MV-4-11 (cell line): ENCODE results near the gene NRXN3.
A peak's percentile ranks its signal among the peaks of the same experiment; 100 is the strongest.
"Not testable (repeated sequence)": the region's sequence is repeated elsewhere in the genome, so short reads cannot be mapped to it uniquely, and the experiment has no call there.

Source experiments
- DNase-seq: peaks from one replicate; lab custom pipeline; 2025; lab: John Stamatoyannopoulos, UW

NRXN3 gene

DNA sequence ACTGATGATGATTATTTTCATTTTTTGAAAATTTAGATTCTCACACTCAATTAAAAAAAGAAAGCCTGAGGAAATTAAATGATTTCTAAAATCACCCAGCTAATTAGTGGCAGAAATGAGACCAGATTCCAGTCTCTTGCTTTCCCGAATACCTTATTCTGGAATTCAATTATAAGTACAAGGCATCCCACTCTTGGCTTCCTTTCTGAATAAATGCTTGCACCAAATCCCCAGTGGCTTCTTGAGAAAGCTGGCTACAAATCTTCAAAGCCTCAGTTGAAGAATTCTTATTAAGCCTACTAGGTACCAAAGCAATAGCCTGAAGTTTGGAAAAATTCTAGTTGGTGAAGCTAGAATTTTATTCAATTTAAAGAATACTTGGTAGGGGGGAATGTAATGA lies 1564.5 kb downstream of the NRXN3 start:
- DNase-seq, result no peak

DNA sequence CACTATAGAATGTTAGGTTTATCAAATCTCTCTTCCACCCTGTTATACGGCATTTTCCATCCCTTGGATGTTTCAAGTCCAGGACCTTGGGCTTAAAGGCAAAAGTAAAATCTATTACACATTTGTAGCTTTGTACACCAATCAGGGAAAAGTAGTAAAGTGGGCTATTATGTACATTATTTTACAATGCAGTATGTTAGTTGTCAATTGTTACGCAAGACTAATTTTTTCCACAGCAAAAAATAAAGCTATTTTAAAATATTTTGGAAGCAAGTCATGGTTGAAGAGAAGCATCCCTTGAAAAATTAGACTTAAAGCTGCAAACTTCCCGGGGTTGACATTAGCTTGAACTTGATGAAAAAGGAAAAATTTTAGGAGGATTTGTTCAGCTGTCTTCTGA lies 1564.9 kb downstream of the NRXN3 start:
- no peak for DNase-seq

DNA sequence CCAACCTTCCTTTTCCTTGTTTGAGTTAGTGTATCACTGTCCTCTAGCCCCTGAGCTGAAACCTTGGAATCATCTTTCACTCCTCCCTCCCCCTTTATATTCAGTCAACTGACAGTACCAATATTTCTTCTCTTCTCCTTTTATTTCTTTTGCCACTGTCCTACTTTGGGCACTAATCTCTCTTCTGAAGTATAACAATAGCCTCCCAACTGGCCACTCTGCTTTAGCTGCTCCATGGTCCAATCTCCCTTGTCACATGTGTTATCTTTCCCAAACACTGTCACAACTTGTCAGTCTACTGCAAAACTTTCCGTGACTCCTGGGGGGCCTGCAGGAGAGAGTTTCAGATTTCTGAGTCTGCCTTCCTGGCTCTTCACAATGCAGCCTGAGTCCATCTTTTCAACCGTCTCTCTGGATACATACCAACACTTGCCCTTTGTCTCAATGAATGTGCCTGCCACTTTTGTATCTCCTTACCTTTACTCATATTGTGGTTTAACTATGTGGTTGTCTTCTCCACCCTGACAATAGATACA lies 1570.0 kb downstream of the NRXN3 start:
- no peak for DNase-seq

DNA sequence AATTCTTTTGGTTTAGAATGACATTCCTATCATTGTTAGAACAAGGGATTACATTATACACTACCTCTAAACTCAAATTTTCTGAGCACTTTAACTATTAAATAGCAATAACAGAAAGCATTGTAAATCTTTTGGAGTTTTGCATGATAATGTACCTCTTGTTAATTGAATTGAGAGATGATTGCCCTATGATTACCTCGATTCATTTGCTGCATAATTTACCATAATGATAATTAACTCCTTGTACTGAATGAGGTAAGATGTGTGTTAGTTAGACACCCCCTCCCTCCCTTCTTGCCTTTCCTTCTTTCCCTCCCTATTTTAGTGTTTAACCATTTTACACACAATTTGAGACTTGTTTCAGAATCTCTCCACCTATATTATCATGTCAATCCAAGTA lies 1572.0 kb downstream of the NRXN3 start:
- no peak for DNase-seq

DNA sequence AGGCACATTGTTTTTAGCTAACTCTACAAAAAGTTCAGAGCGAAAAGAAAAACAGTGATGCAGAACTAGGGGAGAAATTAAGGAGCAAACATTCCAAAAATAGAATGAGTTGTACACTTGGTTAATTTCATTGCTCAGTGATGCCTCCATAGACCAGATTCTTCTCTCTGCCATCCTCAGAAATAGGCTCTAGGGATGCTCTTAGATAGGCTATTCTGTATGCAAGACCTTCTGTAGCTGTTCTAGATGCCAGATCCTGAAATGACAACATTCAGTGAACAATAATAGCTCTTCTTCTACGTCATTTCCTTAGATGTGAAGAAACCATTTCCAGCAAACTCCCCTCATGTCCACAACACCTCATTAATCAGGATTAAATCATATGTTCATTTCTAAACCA lies 1574.9 kb downstream of the NRXN3 start:
- no peak for DNase-seq

DNA sequence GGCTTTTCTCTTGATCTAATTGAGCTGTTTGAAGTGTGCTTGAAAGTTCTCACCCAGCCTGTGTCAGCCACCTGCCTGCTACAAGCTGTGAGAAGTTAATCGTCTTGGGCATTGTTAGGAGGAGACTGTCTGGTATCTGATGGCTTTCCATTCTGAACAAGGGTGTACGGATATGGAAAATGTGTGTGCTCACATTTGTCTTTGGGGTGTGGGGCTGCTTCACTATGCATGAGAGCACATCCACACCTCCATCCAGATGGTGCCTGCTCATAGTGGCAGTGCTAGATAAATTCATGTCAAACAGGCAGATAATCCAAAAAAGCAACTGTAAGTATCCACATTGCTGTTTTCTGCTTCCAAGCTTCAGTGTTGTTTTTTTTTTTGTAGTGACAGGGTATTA lies 1578.9 kb downstream of the NRXN3 start:
- no peak for DNase-seq

DNA sequence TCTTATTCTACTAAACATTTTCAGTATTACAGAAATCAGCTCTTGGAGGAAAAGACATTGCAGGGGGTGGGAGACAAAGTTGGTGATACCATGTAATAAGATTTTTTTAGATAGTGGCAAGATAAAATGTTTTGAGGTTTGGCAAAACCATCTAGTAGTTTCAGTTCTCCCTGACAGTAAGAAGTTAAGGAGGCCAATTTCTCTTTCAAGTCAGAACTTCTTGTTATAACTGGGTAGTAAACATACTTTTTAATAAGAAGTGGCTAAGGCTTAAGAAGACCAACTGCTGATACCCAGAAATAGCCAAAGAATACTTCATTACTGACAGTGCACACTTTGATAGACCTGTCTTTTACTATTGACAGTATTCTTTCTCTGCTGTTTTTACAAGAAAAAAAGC lies 1588.8 kb downstream of the NRXN3 start:
- peak; percentile 72 for DNase-seq

DNA sequence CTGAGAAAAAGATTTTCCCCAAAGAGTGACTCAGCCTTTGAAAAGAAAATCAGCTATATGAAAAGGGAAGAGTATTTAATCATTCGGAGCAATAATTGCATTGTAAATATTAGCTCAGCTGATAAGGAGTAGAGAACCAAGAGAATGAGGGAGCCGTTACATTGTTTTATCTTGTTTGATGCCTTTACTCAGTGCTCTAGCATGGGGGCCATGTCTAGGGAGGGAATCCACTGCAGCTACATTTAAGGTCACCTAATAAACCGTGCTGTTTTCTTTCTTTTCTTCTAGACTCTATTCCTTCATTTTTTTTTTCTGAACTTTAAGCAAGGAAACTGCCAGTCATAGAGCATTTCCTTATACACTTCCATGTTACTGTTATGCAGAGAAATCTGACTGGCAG lies 1594.2 kb downstream of the NRXN3 start:
- DNase-seq, result no peak

DNA sequence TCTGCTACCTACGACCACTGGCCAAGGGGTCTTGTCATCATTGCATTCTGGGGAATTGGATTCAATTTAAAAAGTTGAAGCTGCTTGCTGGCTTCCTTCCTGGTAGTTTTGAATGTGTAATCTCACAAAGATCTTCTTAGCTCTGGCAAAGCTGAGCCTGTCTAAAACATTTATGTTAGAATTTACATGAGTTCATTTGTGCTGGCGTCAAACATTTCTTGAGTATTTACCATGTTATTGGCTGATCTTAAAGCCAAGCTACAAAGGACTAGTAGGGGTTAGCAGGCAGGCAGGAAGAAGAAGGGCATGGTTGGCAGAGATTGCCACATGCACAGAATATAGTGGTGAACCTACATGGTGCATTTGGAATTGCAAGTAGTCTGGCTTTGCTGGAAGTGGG lies 1596.3 kb downstream of the NRXN3 start:
- no peak for DNase-seq

DNA sequence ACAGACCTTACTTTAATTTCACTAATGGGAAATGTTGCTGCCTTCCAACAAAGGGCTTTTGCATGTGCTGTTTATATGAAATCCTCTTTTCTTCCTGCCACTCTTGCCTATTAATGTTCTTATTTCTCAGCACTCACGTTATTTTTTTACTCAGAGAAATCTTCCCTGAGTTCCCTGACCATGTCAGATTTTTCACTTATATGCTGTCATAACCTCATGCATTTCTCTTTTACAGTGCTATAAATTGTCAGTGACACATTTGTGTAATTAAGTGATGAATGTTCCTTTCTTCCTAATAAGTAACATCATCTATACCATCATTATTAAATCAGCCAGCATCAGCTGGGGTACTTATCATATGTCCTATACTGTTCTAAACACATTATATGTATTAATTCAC lies 1597.1 kb downstream of the NRXN3 start:
- no peak for DNase-seq

DNA sequence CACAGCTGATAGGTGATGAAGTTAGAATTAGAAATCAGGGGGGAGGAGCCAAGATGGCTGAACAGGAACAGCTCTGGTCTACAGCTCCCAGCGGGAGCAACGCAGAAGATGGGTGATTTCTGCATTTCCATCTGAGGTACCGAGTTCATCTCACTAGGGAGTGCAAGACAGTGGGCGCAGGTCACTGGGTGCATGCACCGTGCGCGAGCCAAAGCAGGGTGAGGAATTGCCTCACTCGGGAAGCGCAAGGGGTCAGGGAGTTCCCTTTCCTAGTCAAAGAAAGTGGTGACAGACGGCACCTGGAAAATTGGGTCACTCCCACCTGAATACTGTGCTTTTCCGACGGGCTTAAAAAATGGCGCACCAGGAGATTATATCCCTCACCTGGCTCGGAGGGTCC lies 1597.5 kb downstream of the NRXN3 start:
- DNase-seq, result not testable (repeated sequence)

DNA sequence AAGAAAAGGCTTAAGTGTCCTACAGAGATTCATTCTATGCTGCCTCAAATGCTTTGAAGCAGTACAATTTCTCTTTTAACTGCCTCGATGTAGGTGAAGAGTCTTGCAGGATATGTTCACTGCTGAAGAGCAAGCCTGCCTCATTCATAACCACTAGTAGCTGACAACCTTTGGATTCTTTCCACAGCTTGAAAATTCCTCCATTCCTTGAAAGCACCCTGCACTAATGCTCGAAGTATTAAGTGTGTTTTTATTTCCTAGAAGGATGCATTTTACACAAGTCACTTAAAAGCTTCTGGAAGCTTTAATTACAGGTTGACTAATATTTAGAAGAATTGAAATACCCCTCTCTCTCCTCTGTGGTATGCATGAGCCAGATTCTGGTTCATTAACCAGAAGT lies 1611.7 kb downstream of the NRXN3 start:
- DNase-seq, result no peak

DNA sequence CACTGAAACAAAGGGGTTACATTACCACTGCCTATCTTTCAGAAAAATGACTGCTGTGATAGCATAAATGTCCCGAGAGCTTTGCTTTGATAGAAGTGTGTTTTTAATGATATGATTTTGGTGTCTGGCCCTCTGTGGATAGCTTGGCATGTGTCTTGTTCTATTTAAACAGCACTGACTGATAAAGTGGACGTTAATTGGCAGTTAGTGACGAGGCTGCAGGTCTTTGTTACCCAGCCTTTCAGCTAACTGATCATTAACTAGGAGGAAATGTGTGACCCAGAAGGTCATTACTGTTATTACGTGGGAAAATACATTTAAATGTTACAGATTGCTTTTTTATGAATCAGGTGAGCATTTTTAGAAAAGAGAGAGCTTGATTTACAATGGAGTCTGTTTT lies 1612.9 kb downstream of the NRXN3 start:
- no peak for DNase-seq

DNA sequence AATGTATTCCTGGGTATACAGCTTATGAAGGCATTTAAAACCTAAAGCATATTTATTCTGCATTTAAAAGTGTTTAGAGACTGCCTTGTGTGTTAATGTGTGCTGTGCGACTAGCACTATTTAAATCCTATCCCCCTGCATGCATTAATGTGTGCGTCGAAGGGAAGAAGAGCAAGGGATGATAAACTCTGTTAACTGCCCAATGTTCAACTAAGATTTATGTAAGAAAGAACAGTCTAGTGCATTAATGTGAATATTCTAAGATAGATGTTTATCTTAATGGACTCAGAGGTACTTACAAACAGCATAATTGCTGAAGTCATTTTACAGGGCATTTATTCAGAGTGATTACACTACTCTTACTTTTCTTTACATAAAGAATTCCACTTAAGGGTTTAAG lies 1616.3 kb downstream of the NRXN3 start:
- DNase-seq, result no peak

DNA sequence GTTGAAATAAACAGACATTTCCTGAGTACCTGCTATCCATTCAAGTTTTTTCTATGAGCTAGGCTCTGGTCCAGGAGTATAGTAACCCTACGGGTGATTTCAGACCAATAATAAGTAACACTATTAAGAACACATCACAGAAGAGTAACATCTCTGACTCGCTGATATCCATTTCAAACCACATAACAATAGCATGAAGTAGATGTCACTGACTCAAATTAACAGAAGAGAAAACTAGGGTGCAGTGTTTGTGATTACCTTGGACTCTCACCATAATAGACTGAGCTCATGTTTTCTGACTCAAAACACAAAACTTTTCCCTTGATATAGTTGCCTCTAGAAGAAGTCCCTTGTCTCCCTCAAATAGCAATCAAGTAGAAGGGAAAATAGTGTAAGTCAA lies 1618.2 kb downstream of the NRXN3 start:
- DNase-seq, result no peak

DNA sequence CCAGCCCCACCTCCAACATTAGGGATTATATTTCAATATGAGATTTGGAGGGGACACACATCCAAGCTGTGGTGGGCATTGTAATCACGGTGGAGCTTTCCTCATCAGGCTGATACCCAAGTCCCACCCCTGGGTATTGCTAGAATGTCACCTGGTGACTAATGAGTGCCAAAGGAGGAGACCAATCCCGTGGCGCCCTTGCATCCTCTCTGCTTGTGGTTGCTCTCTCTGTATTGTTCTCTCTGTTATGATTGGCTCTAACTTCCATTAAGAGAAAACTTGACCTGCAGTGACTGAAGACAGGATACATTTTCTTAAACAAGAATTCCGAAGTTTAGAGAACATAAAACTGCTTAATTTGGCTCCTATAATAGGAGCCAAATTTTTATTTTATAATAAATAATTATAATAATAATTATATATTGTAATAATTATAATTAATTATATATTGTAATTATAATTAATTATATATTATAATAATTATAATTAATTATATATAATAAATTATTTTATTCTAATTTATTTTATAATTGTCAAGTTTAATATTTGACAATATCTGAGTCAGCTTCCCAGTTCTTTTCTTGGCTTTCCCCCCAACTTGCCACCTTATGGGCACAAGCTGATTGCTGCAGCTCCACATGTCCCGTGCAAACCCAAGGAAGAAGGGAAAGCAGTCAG lies 1621.0 kb downstream of the NRXN3 start:
- DNase-seq, result no peak

DNA sequence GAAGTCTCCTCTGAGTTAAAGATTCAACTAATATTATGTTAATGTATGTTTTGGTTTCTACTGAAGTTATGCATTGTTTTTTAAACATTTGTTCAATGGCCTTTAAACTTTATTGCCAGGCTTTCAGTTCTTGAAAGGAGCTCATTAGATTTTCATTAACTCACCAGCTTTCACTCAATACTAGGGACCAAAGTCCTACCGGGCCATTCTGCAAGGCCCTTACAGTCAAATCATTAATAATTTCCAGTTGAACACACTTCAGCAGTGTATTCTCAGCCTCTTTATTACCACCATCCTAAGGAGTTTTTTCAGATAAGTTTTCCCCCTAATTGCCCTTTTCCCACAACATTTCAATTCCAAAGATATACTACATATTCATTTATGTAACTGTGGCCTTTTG lies 1631.9 kb downstream of the NRXN3 start:
- DNase-seq, result no peak

DNA sequence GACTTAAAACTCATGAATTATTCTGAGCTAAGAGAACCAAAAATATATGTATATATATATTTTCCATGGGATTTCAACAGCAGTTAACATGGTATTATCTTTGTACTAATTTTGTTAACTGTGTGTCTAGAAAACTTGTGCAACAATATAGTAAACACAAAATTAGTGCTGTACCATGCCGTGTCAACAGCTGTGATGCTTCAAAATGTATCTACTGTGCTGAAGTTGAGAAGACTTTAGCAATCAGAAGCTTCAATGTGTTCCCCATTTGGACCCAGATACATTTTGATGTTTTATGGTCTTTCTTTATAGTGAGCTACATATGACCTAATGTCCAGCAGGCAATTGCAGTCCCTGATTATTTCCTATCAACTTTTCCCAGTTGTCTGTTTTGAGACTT lies 1635.5 kb downstream of the NRXN3 start:
- no peak for DNase-seq

DNA sequence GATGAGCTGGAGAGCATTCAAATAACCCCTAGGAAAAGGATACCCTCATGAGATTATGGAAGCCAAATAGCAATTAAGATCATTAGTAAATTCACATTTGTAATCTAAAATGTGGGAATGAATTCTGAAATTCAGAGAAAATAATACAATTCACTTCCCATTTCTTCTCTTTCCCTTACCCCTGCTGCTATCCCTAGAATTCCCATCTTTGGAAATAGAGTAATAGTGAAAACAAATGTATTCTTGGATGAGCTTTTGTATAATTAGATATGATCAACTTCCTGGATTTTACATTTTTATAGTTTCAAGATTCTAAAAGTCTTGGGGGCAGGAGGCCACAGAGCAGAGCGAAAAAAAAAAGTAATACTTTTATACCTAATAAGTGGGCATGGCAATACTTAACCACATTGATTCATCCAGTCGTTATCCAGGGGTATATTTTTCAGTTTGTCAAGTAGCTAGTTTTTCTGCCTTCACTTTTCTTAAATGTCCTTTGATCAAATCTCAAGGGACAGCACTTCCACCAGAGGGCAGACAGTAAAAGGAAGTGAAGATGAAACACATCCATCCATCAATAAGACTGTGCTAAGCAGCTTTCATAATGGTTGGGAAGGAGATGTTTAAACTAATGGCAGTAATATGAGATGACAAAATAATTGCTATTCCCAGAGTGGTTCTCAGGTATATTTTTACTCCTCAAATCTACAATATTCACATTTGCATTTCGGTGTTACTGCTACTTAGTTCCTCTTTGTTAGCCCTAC lies 1639.9 kb downstream of the NRXN3 start:
- peak; percentile 18 for DNase-seq

DNA sequence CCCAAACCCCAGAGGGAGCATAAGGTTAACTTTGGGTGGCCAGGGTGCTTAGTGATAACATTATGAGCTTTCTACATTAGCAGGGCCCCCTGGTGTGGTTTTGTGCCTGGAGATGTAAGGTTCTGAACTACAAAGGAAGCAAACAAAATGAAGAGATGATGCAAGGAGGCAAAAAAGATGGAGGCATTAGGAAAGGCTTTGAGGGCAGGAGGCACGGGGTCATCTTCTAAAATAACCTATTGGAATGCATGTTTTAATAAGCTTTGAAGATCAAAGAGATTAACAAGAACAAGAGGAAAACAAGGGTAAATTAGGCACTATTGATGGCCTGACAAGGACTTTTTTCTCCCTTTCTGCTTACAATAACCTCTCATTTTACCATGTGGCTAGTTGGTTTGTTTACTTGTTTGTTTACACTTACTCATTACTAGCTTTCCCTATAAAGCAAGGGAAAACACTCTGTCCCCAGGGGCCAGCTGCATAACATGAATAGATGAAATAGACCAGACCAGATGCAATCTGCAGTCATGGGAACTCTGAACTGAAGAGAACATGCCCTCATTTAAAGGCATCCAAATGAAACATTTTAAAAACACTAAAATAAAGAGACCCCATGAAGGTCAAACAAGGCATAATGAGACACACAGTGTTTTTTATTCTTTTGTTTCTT lies 1650.8 kb downstream of the NRXN3 start:
- DNase-seq, result no peak

DNA sequence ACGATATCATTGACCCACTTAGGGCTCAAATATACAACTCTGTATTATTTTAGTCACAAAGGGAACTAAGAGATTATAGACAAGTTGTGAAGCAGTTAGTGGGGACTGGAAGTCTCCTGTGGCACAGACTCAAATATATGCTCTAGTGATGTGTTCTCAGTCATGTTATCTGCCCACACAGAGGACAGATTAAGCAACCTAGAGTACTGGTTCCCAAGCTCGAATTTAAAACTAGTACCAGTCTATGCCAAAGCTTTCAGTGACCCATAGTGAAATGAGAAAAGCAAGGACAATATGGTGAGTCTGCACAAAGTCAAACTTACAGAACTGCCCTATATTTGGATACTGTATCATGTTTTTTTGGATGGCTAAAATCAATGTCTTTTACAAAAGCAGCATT lies 1651.9 kb downstream of the NRXN3 start:
- no peak for DNase-seq

DNA sequence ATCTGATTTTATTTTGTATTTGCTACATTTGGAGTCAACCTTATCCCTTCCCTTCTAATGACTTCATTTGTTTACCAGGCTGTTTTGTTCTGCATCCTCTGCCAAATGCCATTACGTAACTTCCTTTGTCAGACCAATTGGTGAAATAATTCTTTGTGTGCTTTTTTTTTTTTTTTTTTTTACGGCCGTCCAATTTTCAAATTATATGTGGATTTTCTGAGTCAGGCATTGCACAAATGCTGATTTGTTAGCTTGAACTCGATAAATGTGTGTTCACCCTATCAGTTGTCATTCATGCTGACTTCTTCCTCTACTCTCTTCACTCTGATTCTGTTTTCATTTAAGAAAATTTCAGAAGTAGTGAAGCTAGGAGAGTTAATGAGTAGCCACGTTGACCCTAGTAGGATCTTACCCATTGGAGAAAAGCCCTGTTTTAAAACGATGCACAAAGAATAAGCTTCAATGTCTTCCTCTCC lies 1654.9 kb downstream of the NRXN3 start:
- no peak for DNase-seq

DNA sequence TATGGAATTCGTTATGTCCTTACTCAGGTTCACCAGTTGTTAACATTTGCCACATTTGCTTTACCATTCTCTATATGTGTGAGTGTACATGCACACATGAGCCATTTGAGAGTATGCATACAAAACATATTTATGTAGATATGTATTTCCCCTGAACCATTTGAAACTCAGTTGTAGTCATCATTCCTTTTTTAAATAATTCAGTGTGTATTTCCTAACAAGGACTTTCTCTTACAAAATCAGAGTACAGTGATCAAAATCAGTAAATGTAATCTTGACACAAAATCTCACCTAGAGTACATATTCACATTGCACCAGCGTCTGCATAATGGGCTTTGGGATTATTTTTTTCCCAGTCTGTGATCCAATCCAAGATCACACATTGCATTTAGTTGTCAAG lies 1656.2 kb downstream of the NRXN3 start:
- DNase-seq, result no peak
